Peyer's patch (tissue), 4 donors: ENCODE data around the gene NKAIN2. TPM values are rescaled to one million over a fixed set of nuclear protein-coding genes. Genes with fewer than 3 reads are reported as not detected.

Source experiments
- DNase-seq, 3 donors: peaks; one replicate each; pipeline ENCODE4 v3.0.0-alpha.2; 2017 to 2019
- H3K27ac ChIP-seq, 4 donors: fragments of 200-600 bp; sonication (generic); one replicate each; pipeline ENCODE4 v1.5.1; 2016 to 2019
- H3K27me3 ChIP-seq, 2 donors: fragments of 200-600 bp; sonication (generic); one replicate each; pipeline ENCODE4 v1.5.1; 2019
- H3K36me3 ChIP-seq, 3 donors: fragments of 200-600 bp; sonication (generic); one replicate each; pipeline ENCODE4 v1.5.1; 2016 to 2019
- H3K4me1 ChIP-seq, 4 donors: fragments of 200-600 bp; sonication (generic); one replicate each; pipeline ENCODE4 v1.5.1; 2016 to 2019
- H3K4me3 ChIP-seq, 4 donors: fragments of 200-600 bp; sonication (generic); 1 replicate in 3 of 4; 2 replicates in 1 of 4; pipeline ENCODE4 v1.5.1; 2016 to 2019; ENCODE audit warnings: mild to moderate bottlenecking in 1 of 4
- H3K9me3 ChIP-seq, 4 donors: fragments of 200-600 bp; sonication (generic); one replicate each; pipeline ENCODE4 v1.5.1; 2016 to 2019; ENCODE audit warnings: mild to moderate bottlenecking in 1 of 4
- POLR2A ChIP-seq, 2 donors: fragments of 450-650 bp; IDR thresholded peaks; one replicate each; pipeline ENCODE4 v1.5.1; 2017; ENCODE audit warnings: antibody characterized with exemption in 2 of 2, mild to moderate bottlenecking in 2 of 2, moderate library complexity in 2 of 2
- total RNA-seq, 4 donors: library from RNA; depleted of rRNA; stranded (reverse); fragments of >200 nt; gene quantifications; one replicate each; pipeline ENCODE4 v1.1.0, GENCODE V29; 2016
- TF ChIP-seq, protein P1 (sequence below), 6 experiments: fragments of 450-650 bp in 4 of 6; fragments of 200-600 bp in 2 of 6; sonication (generic) in 1 of 6; IDR thresholded peaks; one replicate each; pipeline ENCODE4 v1.5.1; 2017 to 2019; ENCODE audit warnings: antibody characterized with exemption in 6 of 6, mild to moderate bottlenecking in 3 of 6, moderate library complexity in 1 of 6

The NKAIN2 gene
- total RNA-seq, 4 donors from 2014 or later: not detected

DNA sequence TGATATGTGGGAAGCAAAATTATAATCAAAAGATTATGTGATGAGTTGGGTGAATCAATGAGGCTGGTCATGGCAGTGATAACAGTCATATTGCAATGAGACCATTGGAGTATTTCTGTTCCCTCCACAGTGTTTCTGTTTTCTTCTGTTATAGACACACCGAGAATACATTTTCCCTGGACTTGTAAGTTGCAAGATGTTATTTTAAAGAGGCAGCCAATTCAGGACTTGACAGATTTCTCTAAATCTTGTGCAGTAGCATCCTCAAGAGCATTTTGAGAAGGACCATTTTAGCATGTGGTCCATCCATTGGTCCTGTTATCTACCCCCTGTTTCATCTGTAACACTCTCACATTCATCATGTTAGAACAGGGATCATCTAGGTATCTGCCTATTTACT lies 55.6 kb downstream of the NKAIN2 start:
- Histone ChIP-seq H3K4me1 (no peaks in the 10 kb centered on the region), H3K9me3 (no peaks in the 10 kb centered on the region), H3K36me3 (no peaks in the 10 kb centered on the region), H3K27me3 (no peaks in the 10 kb centered on the region), H3K4me3 (no peak overlapping the region), H3K27ac (no peak overlapping the region)
- TF ChIP-seq, protein P1, sequence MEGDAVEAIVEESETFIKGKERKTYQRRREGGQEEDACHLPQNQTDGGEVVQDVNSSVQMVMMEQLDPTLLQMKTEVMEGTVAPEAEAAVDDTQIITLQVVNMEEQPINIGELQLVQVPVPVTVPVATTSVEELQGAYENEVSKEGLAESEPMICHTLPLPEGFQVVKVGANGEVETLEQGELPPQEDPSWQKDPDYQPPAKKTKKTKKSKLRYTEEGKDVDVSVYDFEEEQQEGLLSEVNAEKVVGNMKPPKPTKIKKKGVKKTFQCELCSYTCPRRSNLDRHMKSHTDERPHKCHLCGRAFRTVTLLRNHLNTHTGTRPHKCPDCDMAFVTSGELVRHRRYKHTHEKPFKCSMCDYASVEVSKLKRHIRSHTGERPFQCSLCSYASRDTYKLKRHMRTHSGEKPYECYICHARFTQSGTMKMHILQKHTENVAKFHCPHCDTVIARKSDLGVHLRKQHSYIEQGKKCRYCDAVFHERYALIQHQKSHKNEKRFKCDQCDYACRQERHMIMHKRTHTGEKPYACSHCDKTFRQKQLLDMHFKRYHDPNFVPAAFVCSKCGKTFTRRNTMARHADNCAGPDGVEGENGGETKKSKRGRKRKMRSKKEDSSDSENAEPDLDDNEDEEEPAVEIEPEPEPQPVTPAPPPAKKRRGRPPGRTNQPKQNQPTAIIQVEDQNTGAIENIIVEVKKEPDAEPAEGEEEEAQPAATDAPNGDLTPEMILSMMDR (IDR thresholded peaks at IDR 0.05): no peak
- TF ChIP-seq POLR2A (IDR thresholded peaks at IDR 0.05): no peak
- no peak for DNase-seq

DNA sequence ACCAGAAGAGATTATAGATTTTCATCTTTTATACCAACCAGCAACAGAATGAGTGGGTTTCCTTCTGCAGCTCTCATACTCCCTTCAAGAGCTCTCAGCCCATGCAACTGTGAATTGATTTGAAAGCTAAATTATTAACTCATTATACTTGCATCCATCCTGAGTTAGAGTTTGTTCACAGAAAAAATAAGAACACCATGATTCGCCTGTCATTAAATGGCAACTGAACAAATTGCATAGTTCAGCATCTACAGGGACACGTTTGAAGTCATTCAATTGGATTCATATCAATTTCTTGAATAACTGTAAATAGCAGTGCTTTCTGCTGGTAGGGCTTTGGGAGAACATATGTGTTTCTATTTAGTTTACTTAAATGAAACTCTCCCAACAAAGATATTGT lies 65.7 kb downstream of the NKAIN2 start:
- no peaks in the 10 kb centered on the region for H3K36me3 ChIP-seq
- no peak for DNase-seq
- H3K27ac ChIP-seq: no peak overlapping the region
- H3K4me1 ChIP-seq: no peaks in the 10 kb centered on the region
- H3K4me3 ChIP-seq: no peak overlapping the region
- H3K9me3 ChIP-seq: no peaks in the 10 kb centered on the region
- TF ChIP-seq, protein P1 (IDR thresholded peaks at IDR 0.05): no peak
- TF ChIP-seq POLR2A (IDR thresholded peaks at IDR 0.05): no peak
- no peaks in the 10 kb centered on the region for H3K27me3 ChIP-seq

DNA sequence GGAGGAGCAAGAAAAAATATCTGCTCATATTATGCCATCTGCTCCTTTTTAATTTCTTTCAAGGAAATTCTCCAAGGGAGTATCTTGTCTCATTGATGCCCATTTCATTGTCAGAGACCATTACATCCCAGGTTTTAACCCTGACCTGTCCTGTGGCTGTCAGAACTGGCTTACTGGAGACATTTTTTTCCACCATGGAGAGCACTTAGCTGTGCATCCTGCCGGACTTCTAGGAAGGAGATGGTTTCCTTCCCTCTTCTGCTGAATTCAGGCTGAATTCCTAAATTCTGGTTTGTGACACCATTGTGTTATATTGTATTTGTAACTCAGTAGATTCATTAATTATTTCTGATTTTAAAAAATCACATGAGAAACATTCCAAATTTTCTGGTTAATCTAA lies 70.3 kb downstream of the NKAIN2 start:
- TF ChIP-seq, protein P1 (IDR thresholded peaks at IDR 0.05): no peak
- TF ChIP-seq POLR2A (IDR thresholded peaks at IDR 0.05): no peak
- no peaks in the 10 kb centered on the region for H3K27me3 ChIP-seq
- H3K27ac ChIP-seq: no peak overlapping the region
- no peaks in the 10 kb centered on the region for H3K36me3 ChIP-seq
- H3K9me3 ChIP-seq: no peaks in the 10 kb centered on the region
- no peaks in the 10 kb centered on the region for H3K4me1 ChIP-seq
- DNase-seq: no peak
- no peak overlapping the region for H3K4me3 ChIP-seq

DNA sequence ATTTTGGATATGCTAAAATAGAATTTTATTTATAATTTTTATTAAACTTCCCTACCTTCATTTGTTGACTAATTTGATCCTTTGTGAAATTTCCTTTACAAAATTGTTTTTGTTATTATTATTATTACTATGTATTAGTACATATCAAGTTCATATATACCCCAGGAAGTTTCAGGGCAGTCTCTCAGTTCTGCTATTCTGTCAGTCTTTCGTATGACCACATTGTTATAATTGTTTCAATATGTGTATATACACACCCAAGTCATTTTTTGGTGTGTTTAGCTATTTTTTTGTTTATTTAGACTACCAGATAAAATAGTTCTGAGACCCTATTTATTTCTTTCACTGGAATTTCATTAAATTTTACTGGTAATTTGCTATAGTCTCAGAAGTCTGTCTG lies 72.1 kb downstream of the NKAIN2 start:
- no peaks in the 10 kb centered on the region for H3K9me3 ChIP-seq
- TF ChIP-seq, protein P1 (IDR thresholded peaks at IDR 0.05): no peak
- no peak for TF ChIP-seq POLR2A (IDR thresholded peaks at IDR 0.05)
- H3K27me3 ChIP-seq: no peaks in the 10 kb centered on the region
- no peak overlapping the region for H3K27ac ChIP-seq
- no peaks in the 10 kb centered on the region for H3K36me3 ChIP-seq
- no peak for DNase-seq
- H3K4me3 ChIP-seq: no peak overlapping the region
- H3K4me1 ChIP-seq: no peaks in the 10 kb centered on the region

DNA sequence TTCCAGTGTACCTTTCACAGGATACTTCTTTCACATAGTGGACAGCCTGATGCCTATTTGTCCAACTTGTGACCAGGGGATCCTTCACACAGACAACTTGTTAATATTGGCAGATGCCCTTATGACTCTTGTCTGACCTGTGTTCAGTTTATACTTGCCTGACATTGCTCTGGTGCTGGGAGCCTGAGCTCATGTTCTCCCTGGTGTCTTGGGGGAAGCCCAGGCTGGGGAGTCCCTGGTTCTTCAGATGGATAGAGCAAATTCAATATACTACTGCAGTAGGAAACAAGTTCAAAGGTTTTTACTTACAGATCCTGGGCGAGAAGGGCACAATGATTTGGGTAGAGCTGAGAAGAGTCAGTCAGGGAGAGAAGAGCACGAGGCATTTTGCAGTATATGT lies 76.1 kb downstream of the NKAIN2 start:
- TF ChIP-seq, protein P1 (IDR thresholded peaks at IDR 0.05): no peak
- no peak for TF ChIP-seq POLR2A (IDR thresholded peaks at IDR 0.05)
- Histone ChIP-seq H3K36me3 (no peaks in the 10 kb centered on the region), H3K27me3 (no peaks in the 10 kb centered on the region), H3K9me3 (no peaks in the 10 kb centered on the region), H3K4me3 (no peak overlapping the region), H3K27ac (no peak overlapping the region), H3K4me1 (no peaks in the 10 kb centered on the region)
- no peak for DNase-seq
